22Rv1 (cell line): Measurements from ENCODE around the gene ATP1A4.

Source experiments
- H3K27ac ChIP-seq: fragments of 450-650 bp; 2 replicates; pipeline ENCODE4 v1.5.1; 2017
- ZFX ChIP-seq: fragments of 450-650 bp; IDR thresholded peaks from 2 replicates; pipeline ENCODE4 v1.6.1; 2017; ENCODE audit warnings: antibody characterized with exemption, borderline replicate concordance
- TF ChIP-seq, protein P1 (sequence below): fragments of 450-650 bp; IDR thresholded peaks from 2 replicates; pipeline ENCODE4 v1.5.1; 2017; ENCODE audit warnings: mild to moderate bottlenecking

Gene ATP1A4

DNA sequence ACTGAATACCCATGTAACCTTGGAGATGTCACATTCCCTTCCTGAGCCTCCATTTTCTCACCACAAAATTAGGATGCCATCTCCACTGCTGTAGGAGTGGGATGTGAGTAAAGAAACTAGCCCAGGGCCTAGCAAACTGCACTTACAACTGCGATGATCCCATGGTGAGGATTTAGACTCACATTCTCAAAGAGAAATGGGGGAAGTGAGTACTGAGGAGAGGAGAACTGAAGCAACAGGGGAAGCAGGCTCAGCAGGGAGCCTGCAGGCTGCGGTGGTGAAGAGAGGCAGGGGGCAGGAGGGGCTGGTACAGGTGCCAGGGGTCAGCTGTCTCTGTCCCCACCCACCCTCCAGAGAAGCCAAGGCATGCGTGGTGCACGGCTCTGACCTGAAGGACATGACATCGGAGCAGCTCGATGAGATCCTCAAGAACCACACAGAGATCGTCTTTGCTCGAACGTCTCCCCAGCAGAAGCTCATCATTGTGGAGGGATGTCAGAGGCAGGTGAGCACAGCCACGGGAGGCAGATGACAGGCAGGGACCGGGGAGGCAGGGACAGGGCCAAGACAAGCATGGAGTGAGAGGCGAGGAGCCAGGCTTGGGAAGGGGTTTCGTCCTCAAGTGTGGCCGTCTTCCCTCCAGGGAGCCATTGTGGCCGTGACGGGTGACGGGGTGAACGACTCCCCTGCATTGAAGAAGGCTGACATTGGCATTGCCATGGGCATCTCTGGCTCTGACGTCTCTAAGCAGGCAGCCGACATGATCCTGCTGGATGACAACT, 16.4 kb upstream of the ATP1A4 start:
- TF ChIP-seq ZFX, result no peak
- TF ChIP-seq, protein P1, sequence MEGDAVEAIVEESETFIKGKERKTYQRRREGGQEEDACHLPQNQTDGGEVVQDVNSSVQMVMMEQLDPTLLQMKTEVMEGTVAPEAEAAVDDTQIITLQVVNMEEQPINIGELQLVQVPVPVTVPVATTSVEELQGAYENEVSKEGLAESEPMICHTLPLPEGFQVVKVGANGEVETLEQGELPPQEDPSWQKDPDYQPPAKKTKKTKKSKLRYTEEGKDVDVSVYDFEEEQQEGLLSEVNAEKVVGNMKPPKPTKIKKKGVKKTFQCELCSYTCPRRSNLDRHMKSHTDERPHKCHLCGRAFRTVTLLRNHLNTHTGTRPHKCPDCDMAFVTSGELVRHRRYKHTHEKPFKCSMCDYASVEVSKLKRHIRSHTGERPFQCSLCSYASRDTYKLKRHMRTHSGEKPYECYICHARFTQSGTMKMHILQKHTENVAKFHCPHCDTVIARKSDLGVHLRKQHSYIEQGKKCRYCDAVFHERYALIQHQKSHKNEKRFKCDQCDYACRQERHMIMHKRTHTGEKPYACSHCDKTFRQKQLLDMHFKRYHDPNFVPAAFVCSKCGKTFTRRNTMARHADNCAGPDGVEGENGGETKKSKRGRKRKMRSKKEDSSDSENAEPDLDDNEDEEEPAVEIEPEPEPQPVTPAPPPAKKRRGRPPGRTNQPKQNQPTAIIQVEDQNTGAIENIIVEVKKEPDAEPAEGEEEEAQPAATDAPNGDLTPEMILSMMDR, result no peak
- H3K27ac ChIP-seq, result no peak overlapping the region

DNA sequence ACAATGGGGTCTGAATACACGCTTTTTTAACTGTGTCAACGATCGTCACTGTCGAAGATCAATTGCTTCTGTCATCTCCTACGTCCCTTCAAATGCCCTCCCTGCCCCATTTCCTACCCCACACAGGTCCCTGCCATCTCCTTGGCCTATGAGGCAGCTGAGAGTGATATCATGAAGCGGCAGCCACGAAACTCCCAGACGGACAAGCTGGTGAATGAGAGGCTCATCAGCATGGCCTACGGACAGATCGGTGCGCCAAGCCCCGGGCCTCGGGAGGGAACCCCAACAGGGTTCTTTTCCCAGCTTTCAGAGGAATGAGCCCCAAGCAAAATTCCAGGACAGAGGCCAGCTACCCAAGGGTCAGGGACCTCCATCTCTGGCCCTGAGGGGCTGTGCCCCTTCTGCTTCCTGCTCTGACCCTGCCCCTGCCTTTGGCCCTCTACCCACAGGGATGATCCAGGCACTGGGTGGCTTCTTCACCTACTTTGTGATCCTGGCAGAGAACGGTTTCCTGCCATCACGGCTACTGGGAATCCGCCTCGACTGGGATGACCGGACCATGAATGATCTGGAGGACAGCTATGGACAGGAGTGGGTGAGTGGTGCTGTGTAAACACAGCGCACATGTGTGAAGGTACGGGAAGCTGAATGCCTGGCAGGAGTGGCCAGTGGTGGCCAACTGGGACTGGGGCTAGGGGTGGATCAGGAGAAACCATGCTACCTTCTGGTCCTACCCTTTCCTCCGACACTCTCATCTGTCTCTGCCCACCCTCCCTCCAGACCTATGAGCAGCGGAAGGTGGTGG, 15.1 kb upstream of the ATP1A4 start:
- no peak overlapping the region for H3K27ac ChIP-seq
- no peak for TF ChIP-seq ZFX
- TF ChIP-seq, protein P1, result no peak

DNA sequence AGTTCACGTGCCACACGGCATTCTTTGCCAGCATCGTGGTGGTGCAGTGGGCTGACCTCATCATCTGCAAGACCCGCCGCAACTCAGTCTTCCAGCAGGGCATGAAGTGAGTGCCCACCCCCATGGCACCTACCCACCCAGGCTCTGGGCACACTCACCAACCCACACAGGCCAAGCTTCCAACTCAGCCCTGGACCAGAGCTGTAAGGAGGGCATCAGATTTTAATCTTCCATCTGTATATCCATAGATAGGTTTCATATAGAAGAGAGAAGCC, 14.5 kb upstream of the ATP1A4 start:
- no peak overlapping the region for H3K27ac ChIP-seq
- no peak for TF ChIP-seq ZFX
- TF ChIP-seq, protein P1, result no peak

DNA sequence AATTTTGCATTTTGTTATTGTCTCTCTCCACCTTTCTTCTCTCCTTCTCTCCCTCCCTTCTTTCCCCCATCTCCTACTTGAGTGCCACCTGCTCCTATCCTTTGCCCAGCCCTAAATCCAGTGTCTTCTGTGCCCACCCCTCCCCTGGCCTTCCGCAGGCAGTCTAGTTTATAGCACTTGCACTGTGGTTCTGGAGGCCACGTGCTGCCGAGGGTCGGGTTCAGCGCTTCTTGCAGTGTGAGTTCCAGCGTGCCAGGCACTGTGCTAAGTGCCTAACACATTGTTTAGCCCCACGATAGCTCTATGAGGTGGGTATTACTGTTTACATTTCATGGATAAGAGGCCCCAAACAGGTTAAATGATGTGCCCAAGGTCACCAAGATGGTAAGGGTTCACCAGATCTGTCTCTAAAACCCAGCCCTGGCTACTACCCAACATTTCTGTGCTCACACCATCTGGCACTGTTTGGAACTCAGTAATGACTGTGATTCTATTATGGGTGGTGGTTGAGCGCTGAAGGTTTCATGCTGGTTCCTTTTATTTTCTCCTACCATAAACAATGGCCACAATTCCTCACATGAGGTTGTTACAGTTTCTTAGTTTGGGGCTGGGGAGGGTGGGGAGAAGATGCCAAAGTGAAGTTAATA, 14.1 kb upstream of the ATP1A4 start:
- TF ChIP-seq, protein P1, result no peak
- TF ChIP-seq ZFX, result no peak
- H3K27ac ChIP-seq, result no peak overlapping the region

DNA sequence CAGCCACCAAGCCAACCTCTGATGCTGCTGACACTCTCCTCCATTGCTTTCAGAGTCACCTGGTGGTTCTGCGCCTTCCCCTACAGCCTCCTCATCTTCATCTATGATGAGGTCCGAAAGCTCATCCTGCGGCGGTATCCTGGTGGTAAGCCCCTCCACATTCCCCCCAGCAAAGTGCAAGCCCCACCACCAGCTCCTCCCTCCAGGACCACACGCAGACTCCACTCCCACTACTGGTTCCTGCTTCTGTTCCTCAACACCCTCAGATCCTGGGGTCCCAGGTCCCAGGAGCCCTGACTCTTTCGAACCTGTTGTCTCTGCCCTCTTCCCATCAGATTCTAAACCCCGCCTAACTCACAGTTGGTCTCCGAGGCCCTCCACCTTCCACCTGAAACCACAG, 11.6 kb upstream of the ATP1A4 start:
- TF ChIP-seq, protein P1, result no peak
- TF ChIP-seq ZFX, result no peak
- H3K27ac ChIP-seq, result no peak overlapping the region

DNA sequence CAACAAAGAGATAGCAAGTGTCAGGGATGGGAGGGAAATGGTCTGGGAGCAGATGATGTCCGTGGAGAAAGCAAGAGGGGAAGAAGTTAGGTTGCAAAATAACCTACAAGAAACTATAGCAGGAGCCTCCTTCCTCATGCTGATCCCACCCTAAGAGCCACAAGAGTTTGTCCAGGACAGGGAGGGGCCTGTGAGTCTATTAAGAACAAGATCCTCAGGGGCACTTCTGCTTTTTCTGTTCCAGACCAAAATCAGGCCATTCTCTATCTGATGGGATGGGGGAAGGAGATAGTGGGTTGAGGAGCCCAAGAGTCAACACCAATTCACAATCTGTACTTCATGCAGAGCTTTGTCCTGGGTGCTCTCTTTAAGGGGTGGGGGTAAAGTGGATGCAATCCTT, 7.7 kb upstream of the ATP1A4 start:
- no peak for TF ChIP-seq ZFX
- TF ChIP-seq, protein P1, result no peak
- H3K27ac ChIP-seq, result no peak overlapping the region

DNA sequence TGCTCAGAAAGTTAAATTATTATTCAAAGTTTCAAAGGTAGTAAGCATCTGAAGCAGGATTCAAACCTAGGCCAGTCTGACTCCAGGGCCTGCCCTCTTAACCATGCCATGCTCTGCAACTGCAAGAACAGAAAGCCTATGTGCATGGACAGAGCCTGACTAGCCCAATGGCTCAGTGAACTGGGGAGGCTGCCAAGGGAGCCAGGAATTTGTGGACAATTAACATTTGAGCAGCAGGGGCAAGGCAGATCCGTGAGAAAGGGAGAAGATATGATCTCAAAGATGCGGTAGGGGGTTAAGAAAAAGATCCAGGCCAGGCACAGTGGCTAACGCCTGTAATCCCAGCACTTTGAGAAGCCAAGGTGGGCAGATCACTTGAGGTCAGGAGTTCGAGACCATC, 6.5 kb upstream of the ATP1A4 start:
- TF ChIP-seq, protein P1, result no peak
- TF ChIP-seq ZFX, result no peak
- H3K27ac ChIP-seq, result no peak overlapping the region
